DMS79 (cell line): ENCODE measurements around the gene DNAAF1.

Experiments
- DNase-seq: peaks from one replicate; lab custom pipeline; 2025; lab: John Stamatoyannopoulos, UW

Gene DNAAF1

GRCh38 chr16:84161037-84161436 is 15.9 kb downstream of the DNAAF1 start:
- no peak for DNase-seq

GRCh38 chr16:84161801-84162200 is 16.7 kb downstream of the DNAAF1 start:
- DNase-seq = no peak

- no peak for DNase-seq
Observed at GRCh38 chr16:84165746-84166145, 20.6 kb downstream of the DNAAF1 start.

GRCh38 chr16:84166796-84167695 is 21.9 kb downstream of the DNAAF1 start:
- DNase-seq = no peak

GRCh38 chr16:84169765-84170310 is 24.7 kb downstream of the DNAAF1 start:
- DNase-seq = no peak

- DNase-seq = no peak
Observed at GRCh38 chr16:84174396-84174795, 29.3 kb downstream of the DNAAF1 start.

- no peak for DNase-seq
Observed at GRCh38 chr16:84175350-84176081, 30.4 kb downstream of the DNAAF1 start.

- no peak for DNase-seq
Observed at GRCh38 chr16:84176192-84177053, 31.3 kb downstream of the DNAAF1 start.

GRCh38 chr16:84177741-84178073 is 32.6 kb downstream of the DNAAF1 start:
- DNase-seq = no peak

- DNase-seq = no peak
Observed at GRCh38 chr16:84178146-84178765, 33.1 kb downstream of the DNAAF1 start.

- no peak for DNase-seq
Observed at GRCh38 chr16:84178892-84179611, 33.9 kb downstream of the DNAAF1 start.

- DNase-seq = no peak
Observed at GRCh38 chr16:84179612-84180320, 34.7 kb downstream of the DNAAF1 start.

- no peak for DNase-seq
Observed at GRCh38 chr16:84180519-84181140, 35.5 kb downstream of the DNAAF1 start.

GRCh38 chr16:84181144-84181915 is 36.2 kb downstream of the DNAAF1 start:
- no peak for DNase-seq

GRCh38 chr16:84182104-84182503 is 37.0 kb downstream of the DNAAF1 start:
- DNase-seq = no peak

- DNase-seq = no peak
Observed at GRCh38 chr16:84182680-84183571, 37.8 kb downstream of the DNAAF1 start.

- DNase-seq = no peak
Observed at GRCh38 chr16:84183572-84183875, 38.4 kb downstream of the DNAAF1 start.

- DNase-seq = no peak
Observed at GRCh38 chr16:84183911-84184591, 38.9 kb downstream of the DNAAF1 start.
